GM12874 (cell line): Measurements from ENCODE around the gene THSD4.

Experiments used
- CTCF ChIP-seq: IDR thresholded peaks from 2 replicates; pipeline ENCODE4 v1.5.1; 2011; ENCODE audit warnings: low read depth, mild to moderate bottlenecking, control low read depth, low read length, moderate library complexity; ENCODE audit not compliant: insufficient read depth

THSD4 gene

GRCh38 chr15:71336671-71337070, 221.4 kb downstream of the THSD4 start:
- TF ChIP-seq CTCF: no peak

GRCh38 chr15:71337197-71337845, 222.1 kb downstream of the THSD4 start:
- no peak for TF ChIP-seq CTCF

GRCh38 chr15:71338265-71338664, 223.0 kb downstream of the THSD4 start:
- TF ChIP-seq CTCF: no peak

GRCh38 chr15:71338827-71339542, 223.7 kb downstream of the THSD4 start:
- no peak for TF ChIP-seq CTCF

- no peak for TF ChIP-seq CTCF
Measured at GRCh38 chr15:71341811-71342550, 226.7 kb downstream of the THSD4 start.

GRCh38 chr15:71342658-71343057, 227.4 kb downstream of the THSD4 start:
- no peak for TF ChIP-seq CTCF

- TF ChIP-seq CTCF: no peak
Measured at GRCh38 chr15:71344316-71344715, 229.0 kb downstream of the THSD4 start.
